ENCODE data around the gene UBE4A. TPM values are rescaled to one million over a fixed set of nuclear protein-coding genes. Genes with fewer than 3 reads are reported as not detected.

UBE4A gene
- polyA plus RNA-seq, 1 donor (not counting 4 experiments of a cell fraction or from before 2014, with no cell fraction given): 19.5 TPM

GRCh38 chr11:118442908-118443589, 83.6 kb downstream of the UBE4A start:
- Histone ChIP-seq H3K4me3 (ENCODE audit: control insufficient read depth in 2 of 3, extremely low read depth in 1 of 3, insufficient read depth in 2 of 3, low read depth in 1 of 3, low read length in 3 of 3) (no peak overlapping the region), H3K4me2 (ENCODE audit: control insufficient read depth, extremely low read depth, insufficient read depth, low read depth, low read length) (no peak overlapping the region), H2AFZ (ENCODE audit: control insufficient read depth, low read length) (no peak overlapping the region), H3K27ac (ENCODE audit: control insufficient read depth, insufficient read depth, low read length) (no peak overlapping the region), H4K20me1 (ENCODE audit: control insufficient read depth, extremely low read depth, insufficient read depth, low read length) (peaks cover 16% of the 10 kb centered on the region), H3K9me3 (ENCODE audit: control insufficient read depth, low read depth, low read length) (no peaks in the 10 kb centered on the region), H3K79me2 (ENCODE audit: control insufficient read depth, insufficient read depth, low read length) (peaks cover 95% of the 10 kb centered on the region), H3K9ac (ENCODE audit: control insufficient read depth, extremely low read depth, insufficient read depth, low read length) (no peak overlapping the region), H3K4me1 (ENCODE audit: control insufficient read depth, extremely low read depth, insufficient read depth, low read length) (peaks cover 21% of the 10 kb centered on the region), H3K9me1 (ENCODE audit: control insufficient read depth, extremely low read depth, insufficient read depth, low read length) (no peaks in the 10 kb centered on the region), H3K27me3 (ENCODE audit: control insufficient read depth, extremely low read depth, insufficient read depth, low read length) (no peaks in the 10 kb centered on the region), H3K36me3 (ENCODE audit: control insufficient read depth in 2 of 2, extremely low read depth in 1 of 2, insufficient read depth in 2 of 2, low read length in 2 of 2) (peaks cover 0 to 3% of the 10 kb centered on the region in 2 experiments)
- dilution Hi-C loops (cut with MboI; ENCODE audit: extremely low pct_ligation_motif_present, low sequenced_read_pairs): no loop called here
- DNase-seq (ENCODE audit: low read depth, low spot score) (no peak), FAIRE-seq (no peak)
- TF ChIP-seq EZH2 (IDR thresholded peaks at IDR 0.05; ENCODE audit: low read length) (no peak), CTCF (optimal IDR thresholded peaks at IDR 0.05 in 1 of 3, IDR thresholded peaks at IDR 0.05 in 1 of 3, conservative IDR thresholded peaks at IDR 0.05 in 1 of 3; ENCODE audit: extremely low read depth in 1 of 3, insufficient read depth in 2 of 3, low read length in 3 of 3) (no peak)

- peaks cover 24% of the 10 kb centered on the region for H3K4me1 ChIP-seq (ENCODE audit: control insufficient read depth, extremely low read depth, insufficient read depth, low read length)
Measured at GRCh38 chr11:118443590-118444218, 84.3 kb downstream of the UBE4A start.

More at GRCh38 chr11:118443590-118444218, 84.3 kb downstream of the UBE4A start:
- Histone ChIP-seq H3K79me2 (ENCODE audit: control insufficient read depth, insufficient read depth, low read length) (peaks cover 92% of the 10 kb centered on the region), H3K9me3 (ENCODE audit: control insufficient read depth, low read depth, low read length) (no peaks in the 10 kb centered on the region), H3K4me2 (ENCODE audit: control insufficient read depth, extremely low read depth, insufficient read depth, low read depth, low read length) (no peak overlapping the region), H3K9ac (ENCODE audit: control insufficient read depth, extremely low read depth, insufficient read depth, low read length) (no peak overlapping the region), H3K36me3 (ENCODE audit: control insufficient read depth in 2 of 2, extremely low read depth in 1 of 2, insufficient read depth in 2 of 2, low read length in 2 of 2) (peaks cover 0 to 3% of the 10 kb centered on the region in 2 experiments), H3K27me3 (ENCODE audit: control insufficient read depth, extremely low read depth, insufficient read depth, low read length) (no peaks in the 10 kb centered on the region), H3K9me1 (ENCODE audit: control insufficient read depth, extremely low read depth, insufficient read depth, low read length) (no peaks in the 10 kb centered on the region), H4K20me1 (ENCODE audit: control insufficient read depth, extremely low read depth, insufficient read depth, low read length) (peaks cover 10% of the 10 kb centered on the region), H2AFZ (ENCODE audit: control insufficient read depth, low read length) (no peak overlapping the region), H3K4me3 (ENCODE audit: control insufficient read depth in 2 of 3, extremely low read depth in 1 of 3, insufficient read depth in 2 of 3, low read depth in 1 of 3, low read length in 3 of 3) (no peak overlapping the region), H3K27ac (ENCODE audit: control insufficient read depth, insufficient read depth, low read length) (no peak overlapping the region)
- no peak for DNase-seq (ENCODE audit: low read depth, low spot score)
- no peak for FAIRE-seq
- TF ChIP-seq CTCF (optimal IDR thresholded peaks at IDR 0.05 in 1 of 3, IDR thresholded peaks at IDR 0.05 in 1 of 3, conservative IDR thresholded peaks at IDR 0.05 in 1 of 3; ENCODE audit: extremely low read depth in 1 of 3, insufficient read depth in 2 of 3, low read length in 3 of 3): no peak
- TF ChIP-seq EZH2 (IDR thresholded peaks at IDR 0.05; ENCODE audit: low read length): no peak
- dilution Hi-C loops (cut with MboI; ENCODE audit: extremely low pct_ligation_motif_present, low sequenced_read_pairs): no loop called here

All from keratinocyte (primary cell).